NCI-H526 treated with DMSO at 0.1 percent for 48 hours (cell line): ENCODE measurements around the gene KCNJ6.
"Not testable (repeated sequence)": the region's sequence is repeated elsewhere in the genome, so short reads cannot be mapped to it uniquely, and the experiment has no call there.

Experiments
- DNase-seq: peaks from one replicate; lab custom pipeline; 2025; lab: John Stamatoyannopoulos, UW

Gene KCNJ6

DNA sequence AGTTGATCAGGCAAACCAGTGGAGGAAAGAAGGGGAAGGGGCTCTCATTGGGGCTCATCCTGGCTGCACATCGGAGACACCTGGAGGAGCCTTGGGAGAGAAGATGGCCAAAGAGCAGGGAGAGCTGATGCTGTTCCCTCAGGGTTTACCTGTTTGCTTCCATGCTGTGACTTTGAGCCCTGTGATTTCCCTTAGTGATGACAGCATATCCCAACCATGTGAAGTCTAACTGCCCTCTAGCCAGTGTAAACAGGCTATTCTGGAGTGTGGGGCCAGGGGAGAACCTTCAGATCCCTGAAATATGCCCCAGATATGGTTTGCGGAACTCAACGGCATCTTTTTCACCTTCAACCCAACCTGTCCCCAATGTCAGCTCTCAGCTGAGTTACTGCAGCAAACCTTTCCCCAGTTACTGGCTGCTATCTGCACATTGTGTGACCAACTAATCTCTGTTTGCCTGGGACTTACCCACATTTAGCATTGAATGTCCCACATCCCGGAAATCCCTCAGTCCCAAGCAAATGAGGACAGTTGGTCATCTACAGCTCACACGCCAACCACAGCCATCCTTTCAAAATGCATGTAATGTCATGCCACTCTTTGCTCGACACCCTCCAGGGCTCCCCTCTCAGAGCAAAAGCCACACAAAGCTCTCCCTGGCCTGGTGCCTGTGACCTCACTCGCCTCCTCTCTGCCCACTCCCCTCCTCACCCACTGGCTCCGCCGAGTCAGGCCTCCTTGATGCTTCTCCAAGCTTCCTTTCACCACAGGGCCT lies 242.3 kb downstream of the KCNJ6 start:
- DNase-seq = no peak

GRCh38 chr21:37671381-37671780 lies 244.9 kb downstream of the KCNJ6 start:
- no peak for DNase-seq

DNA sequence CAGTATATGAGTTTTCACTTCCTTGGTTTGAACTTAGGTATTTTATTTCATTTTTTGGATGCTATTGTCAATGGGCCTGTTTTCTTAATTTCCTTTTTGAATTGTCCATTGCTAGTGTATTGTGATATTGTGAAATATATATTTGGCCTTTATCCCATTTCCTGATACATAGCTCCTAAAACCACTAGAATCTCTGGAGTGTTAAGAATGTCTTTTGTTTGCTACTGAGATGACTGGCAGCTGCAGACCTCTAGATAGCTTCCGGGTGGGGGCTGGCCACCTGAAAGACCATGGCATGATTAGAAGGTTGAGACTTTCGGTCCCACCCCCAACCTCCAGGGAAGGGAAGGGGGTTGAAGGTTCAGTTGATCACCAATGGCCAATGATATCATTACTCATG lies 245.4 kb downstream of the KCNJ6 start:
- DNase-seq = no peak

GRCh38 chr21:37669249-37669648 lies 247.0 kb downstream of the KCNJ6 start:
- no peak for DNase-seq

DNA sequence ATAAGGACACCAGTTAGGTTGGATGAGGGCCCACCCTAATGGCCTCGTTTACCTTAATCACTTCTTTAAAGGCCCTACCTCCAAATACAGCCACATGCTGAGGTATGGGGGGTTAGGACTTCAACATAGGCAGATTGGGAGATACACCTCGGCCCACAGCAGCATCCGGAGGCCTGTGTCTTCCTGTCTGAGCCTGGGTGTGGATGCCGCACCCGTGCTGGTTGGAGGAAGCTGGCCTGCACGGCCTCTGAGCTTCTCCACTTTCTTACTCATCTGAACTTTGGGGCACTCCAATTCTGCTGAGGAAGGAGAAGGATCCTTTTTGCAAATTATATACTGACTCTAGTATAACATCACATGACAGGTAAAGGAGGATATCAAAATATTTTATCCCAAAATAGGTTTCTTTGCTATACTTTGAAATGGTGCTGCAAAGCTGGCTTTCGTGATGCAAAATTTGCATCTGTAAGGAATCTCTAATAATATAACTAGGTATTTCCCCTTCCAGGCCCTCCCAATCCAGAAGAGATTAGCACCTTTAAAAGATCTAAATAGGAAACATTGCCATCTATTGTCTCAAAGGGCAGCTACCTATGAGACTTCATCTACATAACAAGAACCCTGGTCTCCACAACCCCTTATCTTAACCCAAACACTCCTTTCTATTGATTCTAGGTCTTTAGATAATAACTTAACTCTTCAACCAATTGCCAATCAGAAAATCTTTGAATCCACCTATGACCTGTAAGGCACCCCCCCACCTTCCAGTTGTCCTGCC lies 247.6 kb downstream of the KCNJ6 start:
- DNase-seq = no peak

DNA sequence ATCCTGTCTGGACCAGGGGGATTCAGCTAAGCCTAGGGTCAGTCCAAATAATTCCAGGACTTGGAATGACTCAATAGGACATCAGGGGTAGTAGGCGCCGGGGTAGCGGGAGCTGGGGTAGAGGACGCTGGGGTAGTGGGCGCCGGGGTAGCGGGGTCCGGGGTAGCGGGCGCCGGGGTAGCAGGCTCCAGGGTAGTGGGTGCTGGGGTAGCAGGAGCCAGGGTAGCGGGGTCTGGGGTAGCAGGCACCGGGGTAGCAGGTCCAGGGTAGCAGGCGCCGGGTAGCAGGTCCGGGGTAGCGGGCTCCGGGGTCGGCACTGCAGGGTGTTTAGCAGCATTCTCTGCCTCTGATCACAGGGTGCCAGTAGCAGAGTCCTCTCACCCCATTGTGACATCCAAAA lies 248.9 kb downstream of the KCNJ6 start:
- no peak for DNase-seq

DNA sequence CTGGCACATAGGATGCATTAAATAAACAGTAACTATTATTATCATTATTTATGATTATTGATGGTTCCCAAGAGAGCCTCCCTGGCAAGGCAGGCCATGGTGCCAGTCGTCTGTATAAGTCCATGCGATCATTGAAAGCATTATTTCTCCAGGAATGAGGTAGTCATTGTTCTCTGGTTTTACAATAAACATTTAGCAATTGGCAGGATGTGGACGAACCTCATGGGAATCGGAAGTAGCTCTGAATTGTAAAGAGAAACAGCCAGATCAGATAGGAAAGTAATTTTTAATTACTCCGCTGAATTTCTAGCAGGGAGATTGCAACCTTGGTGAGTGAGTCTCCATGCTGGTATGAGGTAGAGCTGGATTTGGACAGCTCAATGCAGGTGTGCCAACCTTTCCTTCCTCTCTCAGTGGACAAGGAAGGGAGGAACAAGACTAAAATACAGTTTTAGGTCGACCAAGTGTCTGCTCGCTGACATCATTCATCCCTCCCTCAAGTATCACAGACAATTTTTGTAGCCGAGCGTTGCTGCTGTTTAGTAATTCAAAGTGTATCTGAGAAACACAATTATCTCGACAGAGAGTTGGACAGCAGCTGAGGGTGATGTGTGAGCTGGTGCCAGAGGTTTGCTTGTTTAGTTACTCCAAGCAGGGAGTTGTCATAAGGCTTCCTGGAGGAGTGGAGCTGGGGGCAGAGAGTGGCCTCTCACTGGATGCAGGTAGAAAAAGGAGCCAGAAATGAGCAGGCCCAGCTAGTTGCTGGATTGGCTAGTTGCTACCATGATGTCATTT lies 250.8 kb downstream of the KCNJ6 start:
- no peak for DNase-seq

DNA sequence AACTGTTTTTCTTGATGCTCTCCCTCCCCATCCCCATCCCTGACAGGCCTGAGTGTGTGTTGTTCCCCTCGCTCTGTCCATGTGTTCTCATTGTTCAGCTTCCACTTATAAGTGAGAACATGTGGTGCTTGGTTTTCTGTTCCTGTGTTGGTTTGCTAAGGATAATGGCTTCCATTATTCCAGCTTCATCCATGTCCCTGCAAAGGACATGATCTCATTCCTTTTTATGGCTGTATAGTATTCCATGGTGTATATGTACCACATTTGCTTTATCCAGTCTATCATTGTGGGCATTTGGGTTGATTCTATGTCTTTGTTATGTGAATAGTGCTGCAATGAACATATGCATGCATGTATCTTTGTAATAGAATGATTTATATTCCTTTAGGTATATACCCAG lies 254.0 kb downstream of the KCNJ6 start:
- not testable (repeated sequence) for DNase-seq

DNA sequence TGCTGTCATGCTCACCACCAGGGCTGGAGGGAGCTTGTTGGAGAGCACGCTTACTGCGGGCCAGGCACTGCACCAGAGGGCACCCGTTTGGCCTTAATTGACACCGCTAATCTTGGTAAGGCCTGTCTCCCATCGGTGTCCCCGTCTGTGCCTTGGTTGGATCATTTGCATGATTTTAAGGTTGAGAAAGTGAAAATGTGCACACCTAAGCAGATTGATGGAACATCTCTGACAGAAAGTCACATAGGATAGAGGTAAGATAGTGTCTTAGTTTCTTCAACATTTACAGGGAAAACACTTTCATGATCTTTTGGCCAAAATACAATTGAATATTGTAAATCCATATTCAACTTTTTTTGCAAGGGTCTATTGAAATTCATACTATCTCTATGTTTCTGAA lies 255.5 kb downstream of the KCNJ6 start:
- no peak for DNase-seq

- no peak for DNase-seq
These were observed 256.4 kb downstream of the KCNJ6 start for GRCh38 chr21:37659874-37660273.

DNA sequence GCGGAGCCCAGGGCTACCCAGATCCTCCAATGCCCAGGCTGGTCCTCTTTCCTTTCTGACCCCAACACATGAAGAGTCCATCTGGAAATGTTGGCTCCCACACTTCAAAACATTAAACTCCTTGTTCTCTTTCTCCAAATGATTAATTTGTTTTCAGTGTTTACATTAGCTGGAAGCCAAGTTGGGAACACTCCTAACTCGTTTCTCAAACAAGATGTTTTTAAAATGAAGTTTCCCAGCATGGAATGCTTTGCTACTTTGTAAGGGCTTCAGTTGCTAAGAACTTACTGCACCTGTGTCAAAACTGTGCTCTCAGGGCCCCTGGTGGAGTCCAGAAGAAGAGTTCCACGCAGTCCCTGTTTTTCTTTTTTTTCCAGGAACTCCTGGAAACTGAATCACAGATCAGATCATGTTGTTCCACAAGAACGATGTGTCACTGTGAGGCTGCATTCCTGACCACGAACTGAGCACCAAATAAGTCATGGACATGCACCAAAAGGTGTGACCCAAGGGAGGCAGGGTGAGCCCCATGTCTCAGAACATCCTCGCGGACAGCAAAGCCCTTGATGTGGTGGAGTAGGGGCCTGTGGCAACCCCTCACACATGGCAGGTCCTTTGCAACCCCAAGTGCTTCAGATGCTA lies 257.3 kb downstream of the KCNJ6 start:
- DNase-seq = no peak

DNA sequence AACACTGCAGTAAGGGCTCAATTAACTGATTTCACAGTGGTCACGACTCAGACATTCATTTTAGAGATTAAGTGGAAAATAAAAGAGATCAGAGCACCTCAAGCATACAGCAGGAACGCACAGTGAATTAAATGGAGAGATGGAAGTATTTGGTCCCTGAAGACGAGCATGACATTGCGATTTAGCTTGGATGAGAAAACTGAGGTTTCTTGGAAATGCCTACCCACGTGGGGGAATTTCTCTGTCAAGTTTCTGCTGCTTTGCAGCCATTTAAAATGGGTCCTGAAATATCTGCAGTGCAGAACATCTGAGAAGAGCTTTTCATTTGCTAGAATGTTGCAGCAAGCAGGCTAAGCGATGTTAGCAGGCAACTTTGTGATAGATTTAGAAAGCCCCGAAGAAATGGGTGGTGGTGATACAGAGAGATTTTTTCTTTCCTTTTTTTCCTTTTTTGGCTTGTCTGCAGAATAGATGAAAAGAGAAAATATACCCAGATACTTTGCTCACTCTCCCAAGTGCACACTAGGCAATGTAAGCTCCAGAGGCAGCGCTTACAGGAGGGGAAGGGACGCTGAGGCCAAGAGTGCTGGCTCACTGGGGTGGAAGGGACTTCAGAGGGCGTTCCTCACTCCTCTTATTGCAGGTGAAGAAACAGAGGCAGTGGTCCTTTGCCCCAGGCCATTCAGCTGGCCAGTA lies 258.0 kb downstream of the KCNJ6 start:
- DNase-seq = no peak

GRCh38 chr21:37656899-37657298 lies 259.4 kb downstream of the KCNJ6 start:
- no peak for DNase-seq

GRCh38 chr21:37655611-37656300 lies 260.5 kb downstream of the KCNJ6 start:
- DNase-seq = no peak

- DNase-seq = no peak
These were observed 261.7 kb downstream of the KCNJ6 start for GRCh38 chr21:37654596-37654995.

GRCh38 chr21:37653201-37653600 lies 263.1 kb downstream of the KCNJ6 start:
- no peak for DNase-seq

DNA sequence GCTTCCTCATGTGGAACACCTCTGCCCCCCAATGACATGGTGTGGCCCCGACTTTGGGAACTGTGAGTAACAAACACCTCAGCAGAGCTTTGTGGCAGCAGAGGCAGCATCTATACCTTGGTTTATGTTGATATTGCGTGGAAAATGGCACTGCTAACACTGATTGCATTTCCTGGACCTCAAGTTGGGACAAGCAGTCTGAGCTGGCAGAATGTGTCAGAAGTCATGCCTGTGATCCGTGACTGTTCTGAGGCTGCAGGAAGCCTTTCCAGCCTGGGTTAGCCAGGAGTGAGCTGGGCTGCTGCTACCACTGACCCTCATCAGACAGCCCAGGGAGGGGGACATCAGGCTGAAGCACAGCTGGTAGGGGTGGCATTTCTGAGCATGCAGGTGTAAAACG lies 268.5 kb downstream of the KCNJ6 start:
- no peak for DNase-seq

DNA sequence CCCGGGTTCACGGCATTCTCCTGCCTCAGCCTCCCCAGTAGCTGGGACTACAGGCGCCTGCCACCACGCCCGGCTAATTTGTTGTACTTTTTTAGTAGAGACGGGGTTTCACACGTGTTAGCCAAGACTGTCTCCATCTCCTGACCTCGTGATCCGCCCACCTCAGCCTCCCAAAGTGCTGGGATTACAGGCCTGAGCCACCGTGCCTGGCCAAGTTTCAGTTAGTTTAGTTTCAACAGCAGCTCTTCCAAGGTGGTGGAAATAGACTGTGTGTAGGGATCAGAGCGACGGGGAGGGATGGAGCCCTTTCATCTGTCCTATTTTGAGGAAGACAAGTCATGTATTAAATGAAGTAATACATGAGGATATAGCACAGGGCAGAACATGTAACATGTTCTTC lies 269.5 kb downstream of the KCNJ6 start:
- DNase-seq = not testable (repeated sequence)

- DNase-seq = no peak
These were observed 270.4 kb downstream of the KCNJ6 start for GRCh38 chr21:37645848-37646247.

DNA sequence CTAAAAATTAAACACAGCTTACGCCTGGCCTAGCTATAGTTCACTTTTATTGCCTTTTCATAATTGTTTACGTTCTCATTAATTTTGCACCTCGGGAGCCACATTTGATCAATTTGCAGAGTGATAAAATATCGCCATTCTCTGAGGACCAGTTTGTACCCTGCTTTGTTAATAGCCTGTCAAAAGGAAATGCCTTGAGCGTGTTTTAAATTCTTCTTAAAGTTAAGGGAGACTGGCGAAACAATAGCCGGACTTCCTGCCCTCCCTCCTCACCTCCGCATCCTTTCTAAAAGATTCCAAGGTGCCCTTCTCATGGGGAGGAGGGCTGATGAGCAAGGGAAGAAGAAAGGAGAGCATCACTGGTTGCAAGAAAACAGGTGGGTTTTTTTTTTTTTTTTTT lies 271.6 kb downstream of the KCNJ6 start:
- DNase-seq = no peak

DNA sequence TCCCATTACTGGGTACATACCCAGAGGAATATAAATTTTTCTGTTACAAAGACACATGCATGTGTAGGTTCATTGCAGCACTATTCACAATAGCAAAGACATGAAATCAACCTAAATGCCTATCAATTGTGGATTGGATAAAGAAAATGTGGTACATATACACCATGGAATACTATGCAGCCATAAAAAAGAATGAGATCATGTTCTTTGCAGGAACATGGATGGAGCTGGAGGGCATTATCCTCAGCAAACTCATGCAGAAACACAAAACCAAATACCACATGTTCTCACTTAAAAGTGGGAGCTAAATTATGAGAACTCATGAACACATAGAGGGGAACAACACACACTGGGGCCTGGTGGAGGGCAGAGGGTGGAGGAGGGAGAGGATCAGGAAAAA lies 272.4 kb downstream of the KCNJ6 start:
- not testable (repeated sequence) for DNase-seq
